HFFc6 (cell line): Measurements from ENCODE around the gene LEMD2. TPM values are rescaled to one million over a fixed set of nuclear protein-coding genes. Genes with fewer than 3 reads are reported as not detected.

Source experiments
- DNase-seq: peaks from one replicate; pipeline ENCODE4 v3.0.0-alpha.2; 2018
- H3K27ac Mint-ChIP-seq: 2 replicates; pipeline ENCODE4 v1.8.0; 2020; ENCODE audit warnings: mild to moderate bottlenecking, mixed read lengths
- H3K27me3 Mint-ChIP-seq: 2 replicates; pipeline ENCODE4 v1.8.0; 2021; ENCODE audit warnings: mild to moderate bottlenecking, moderate library complexity, mixed read lengths; ENCODE audit not compliant: insufficient read depth
- H3K36me3 Mint-ChIP-seq: 2 replicates; pipeline ENCODE4 v1.8.0; 2021; ENCODE audit warnings: low read depth, mixed read lengths
- H3K4me1 Mint-ChIP-seq: 2 replicates; pipeline ENCODE4 v1.8.0; 2020; ENCODE audit warnings: low read depth, mixed read lengths
- H3K4me3 Mint-ChIP-seq: 2 replicates; pipeline ENCODE4 v1.8.0; 2020; ENCODE audit warnings: mild to moderate bottlenecking, moderate library complexity, mixed read lengths
- H3K9me3 Mint-ChIP-seq: 2 replicates; pipeline ENCODE4 v1.8.0; 2020; ENCODE audit warnings: mild to moderate bottlenecking, mixed read lengths
- total RNA-seq, 6 experiments: library from RNA; stranded (reverse); fragmentation: NEBNext Ultra II Directional; extraction: Animal tissue kit (Norgen Biotek cat#: 25700); gene quantifications; 2 replicates in 1 of 6; 3 replicates in 5 of 6; pipeline ENCODE4 v1.2.3, GENCODE V29; 2021
- TF ChIP-seq, protein P1 (sequence below): fragments of 200-600 bp; sonication (generic); IDR thresholded peaks from 2 replicates; pipeline ENCODE4 v1.5.0; 2021; ENCODE audit warnings: antibody characterized with exemption, mild to moderate bottlenecking

Gene LEMD2
- total RNA-seq, 6 experiments from 2014 or later = 42.4 to 46.7 (median 44.9) TPM

GRCh38 chr6:33761581-33761921, 27.4 kb downstream of the LEMD2 start:
- no peak overlapping the region for H3K27ac Mint-ChIP-seq
- peaks cover 17% of the 10 kb centered on the region for H3K4me1 Mint-ChIP-seq
- no peak for DNase-seq
- H3K27me3 Mint-ChIP-seq = peaks cover 10% of the 10 kb centered on the region; the same call in 1 of the 2 replicates
- TF ChIP-seq, protein P1, sequence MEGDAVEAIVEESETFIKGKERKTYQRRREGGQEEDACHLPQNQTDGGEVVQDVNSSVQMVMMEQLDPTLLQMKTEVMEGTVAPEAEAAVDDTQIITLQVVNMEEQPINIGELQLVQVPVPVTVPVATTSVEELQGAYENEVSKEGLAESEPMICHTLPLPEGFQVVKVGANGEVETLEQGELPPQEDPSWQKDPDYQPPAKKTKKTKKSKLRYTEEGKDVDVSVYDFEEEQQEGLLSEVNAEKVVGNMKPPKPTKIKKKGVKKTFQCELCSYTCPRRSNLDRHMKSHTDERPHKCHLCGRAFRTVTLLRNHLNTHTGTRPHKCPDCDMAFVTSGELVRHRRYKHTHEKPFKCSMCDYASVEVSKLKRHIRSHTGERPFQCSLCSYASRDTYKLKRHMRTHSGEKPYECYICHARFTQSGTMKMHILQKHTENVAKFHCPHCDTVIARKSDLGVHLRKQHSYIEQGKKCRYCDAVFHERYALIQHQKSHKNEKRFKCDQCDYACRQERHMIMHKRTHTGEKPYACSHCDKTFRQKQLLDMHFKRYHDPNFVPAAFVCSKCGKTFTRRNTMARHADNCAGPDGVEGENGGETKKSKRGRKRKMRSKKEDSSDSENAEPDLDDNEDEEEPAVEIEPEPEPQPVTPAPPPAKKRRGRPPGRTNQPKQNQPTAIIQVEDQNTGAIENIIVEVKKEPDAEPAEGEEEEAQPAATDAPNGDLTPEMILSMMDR = no peak
- no peaks in the 10 kb centered on the region for H3K9me3 Mint-ChIP-seq
- H3K4me3 Mint-ChIP-seq = no peak overlapping the region
- H3K36me3 Mint-ChIP-seq = no peaks in the 10 kb centered on the region

- H3K4me3 Mint-ChIP-seq = no peak overlapping the region
- no peaks in the 10 kb centered on the region for H3K9me3 Mint-ChIP-seq
- DNase-seq = no peak
- H3K4me1 Mint-ChIP-seq = peaks cover 17% of the 10 kb centered on the region
- TF ChIP-seq, protein P1 = no peak
- H3K27ac Mint-ChIP-seq = no peak overlapping the region
- no peaks in the 10 kb centered on the region for H3K36me3 Mint-ChIP-seq
- H3K27me3 Mint-ChIP-seq = peaks cover 10% of the 10 kb centered on the region; the same call in 1 of the 2 replicates
These were observed 28.9 kb downstream of the LEMD2 start for GRCh38 chr6:33759887-33760629.

- DNase-seq = no peak
- H3K9me3 Mint-ChIP-seq = no peaks in the 10 kb centered on the region
- peaks cover 17% of the 10 kb centered on the region for H3K4me1 Mint-ChIP-seq
These were observed 30.1 kb downstream of the LEMD2 start for GRCh38 chr6:33758815-33759216.

DNA sequence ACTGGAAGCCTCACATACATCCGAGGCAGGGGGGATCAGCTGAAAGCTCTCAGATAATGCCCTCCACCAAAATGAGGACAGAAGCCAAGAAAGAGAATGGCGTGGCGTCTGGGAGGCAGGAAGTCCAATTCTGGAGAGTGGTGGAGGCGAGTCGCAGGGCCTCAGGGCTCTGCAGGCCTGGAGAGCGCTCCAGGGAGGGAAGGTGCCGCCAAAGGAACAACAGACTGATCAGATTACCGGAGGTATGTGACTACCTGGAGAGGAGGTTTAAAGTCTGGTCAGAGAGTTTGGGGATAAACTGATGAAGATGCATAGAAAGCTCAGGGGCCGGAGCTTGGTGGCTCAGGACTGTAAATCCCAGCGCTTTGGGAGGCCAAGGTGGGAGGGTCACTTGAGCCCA, 31.0 kb downstream of the LEMD2 start:
- Mint-ChIP-seq H3K27me3 (peaks cover 9% of the 10 kb centered on the region; the same call in 1 of the 2 replicates), H3K4me1 (peaks cover 17% of the 10 kb centered on the region), H3K9me3 (no peaks in the 10 kb centered on the region), H3K4me3 (no peak overlapping the region), H3K27ac (no peak overlapping the region), H3K36me3 (no peaks in the 10 kb centered on the region)
- TF ChIP-seq, protein P1 = no peak
- no peak for DNase-seq

More at GRCh38 chr6:33758815-33759216, 30.1 kb downstream of the LEMD2 start:
- Mint-ChIP-seq H3K4me3 (no peak overlapping the region), H3K27me3 (peaks cover 10% of the 10 kb centered on the region; the same call in 1 of the 2 replicates), H3K36me3 (no peaks in the 10 kb centered on the region), H3K27ac (no peak overlapping the region)
- TF ChIP-seq, protein P1 = no peak

DNA sequence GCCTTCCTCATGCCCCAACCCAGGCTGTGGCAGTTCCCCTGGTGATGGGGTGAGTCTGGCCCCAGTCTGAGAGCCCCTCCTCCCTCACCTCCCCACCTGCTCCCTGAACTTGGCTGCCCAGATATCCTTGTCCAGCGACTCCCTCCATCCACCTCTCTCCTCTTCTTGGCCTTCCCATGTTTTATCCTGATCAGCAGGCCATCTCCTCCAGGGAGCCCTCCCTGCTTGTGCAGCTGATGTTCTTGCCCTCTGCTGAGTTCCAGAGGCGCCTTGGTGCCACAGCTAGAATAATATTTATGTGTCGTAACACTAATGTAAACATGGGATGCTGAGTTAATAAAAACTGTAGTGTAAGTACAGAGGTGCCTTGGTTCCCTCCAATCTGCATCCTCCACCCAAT, 31.8 kb downstream of the LEMD2 start:
- Mint-ChIP-seq H3K9me3 (no peaks in the 10 kb centered on the region), H3K4me3 (no peak overlapping the region), H3K36me3 (no peaks in the 10 kb centered on the region), H3K4me1 (peaks cover 12% of the 10 kb centered on the region), H3K27me3 (peaks cover 9% of the 10 kb centered on the region; the same call in 1 of the 2 replicates), H3K27ac (no peak overlapping the region)
- DNase-seq = no peak
- TF ChIP-seq, protein P1 = no peak
